ENCODE data around the gene IFNW1.

IFNW1 gene

DNA sequence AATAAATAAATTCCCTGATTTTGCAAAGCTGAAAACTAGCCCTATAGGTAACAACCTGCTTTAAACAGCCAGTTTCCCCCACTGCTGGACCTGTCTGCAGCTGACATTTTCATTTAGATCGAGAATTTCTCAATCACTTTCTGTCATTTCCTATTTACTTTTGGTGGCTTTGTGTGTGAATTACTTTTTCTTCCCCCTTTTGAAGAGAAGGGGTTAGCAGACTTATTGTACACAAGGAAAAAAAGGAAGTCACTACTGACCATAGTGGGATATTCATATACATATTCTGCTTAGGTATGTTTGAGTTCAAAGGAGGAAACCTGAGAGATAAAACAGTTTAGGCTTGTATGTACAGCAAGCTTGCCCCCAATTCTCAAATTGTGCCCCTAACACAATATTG, 36.8 kb downstream of the IFNW1 start:
- no peak for DNase-seq

DNA sequence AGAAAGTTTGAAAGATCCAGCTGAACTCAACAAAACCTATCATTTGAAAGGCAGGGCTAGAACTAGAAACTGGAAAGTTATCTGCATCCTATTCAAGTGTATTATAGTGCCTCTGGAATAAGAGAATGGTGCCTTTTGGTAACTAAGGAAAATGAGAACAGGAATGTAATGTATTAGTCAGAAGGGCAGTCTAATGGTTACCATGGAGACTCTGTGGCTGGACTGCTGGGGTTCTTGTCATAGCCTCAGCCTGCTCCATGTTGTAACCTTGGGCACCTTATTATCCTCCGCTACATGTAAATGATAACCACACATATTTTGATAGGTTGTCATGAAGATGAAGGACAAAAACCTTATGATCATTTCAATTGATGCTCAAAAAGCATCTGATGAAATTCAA, 39.3 kb downstream of the IFNW1 start:
- DNase-seq, result no peak

GRCh38 chr9:21097817-21098216, 43.8 kb downstream of the IFNW1 start:
- no peak for DNase-seq

- DNase-seq, result no peak
Measured at GRCh38 chr9:21096901-21097255, 44.8 kb downstream of the IFNW1 start.

- DNase-seq, result no peak
Measured at GRCh38 chr9:21096172-21096900, 45.3 kb downstream of the IFNW1 start.

DNA sequence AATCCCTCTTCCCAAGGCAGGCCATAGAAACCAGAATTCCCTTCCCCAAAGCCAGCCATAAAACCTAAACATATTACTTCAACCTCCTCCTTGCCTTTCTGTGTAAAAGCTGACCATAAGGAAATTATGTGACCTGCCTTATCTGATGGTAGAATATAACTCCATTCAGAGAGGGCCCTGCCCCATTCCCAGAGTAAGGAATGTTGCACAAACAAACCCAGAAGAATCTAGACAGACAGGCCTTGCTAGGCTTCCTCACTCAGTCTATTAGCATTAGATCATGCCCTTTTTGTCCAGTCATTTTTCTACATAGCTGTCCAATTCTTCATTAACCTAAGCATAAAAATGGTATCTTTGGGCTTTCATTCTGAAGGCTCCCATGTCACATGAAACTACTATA, 46.1 kb downstream of the IFNW1 start:
- DNase-seq, result no peak

All from NCI-H1417 treated with DMSO at 0.1 percent for 48 hours (cell line).